ENCODE results near the gene FHDC1. TPM values are rescaled to one million over a fixed set of nuclear protein-coding genes. Genes with fewer than 3 reads are reported as not detected.

Gene FHDC1
- total and polyA plus RNA-seq, 9 donors = 0.30 to 4.0 (median 0.91) TPM

DNA sequence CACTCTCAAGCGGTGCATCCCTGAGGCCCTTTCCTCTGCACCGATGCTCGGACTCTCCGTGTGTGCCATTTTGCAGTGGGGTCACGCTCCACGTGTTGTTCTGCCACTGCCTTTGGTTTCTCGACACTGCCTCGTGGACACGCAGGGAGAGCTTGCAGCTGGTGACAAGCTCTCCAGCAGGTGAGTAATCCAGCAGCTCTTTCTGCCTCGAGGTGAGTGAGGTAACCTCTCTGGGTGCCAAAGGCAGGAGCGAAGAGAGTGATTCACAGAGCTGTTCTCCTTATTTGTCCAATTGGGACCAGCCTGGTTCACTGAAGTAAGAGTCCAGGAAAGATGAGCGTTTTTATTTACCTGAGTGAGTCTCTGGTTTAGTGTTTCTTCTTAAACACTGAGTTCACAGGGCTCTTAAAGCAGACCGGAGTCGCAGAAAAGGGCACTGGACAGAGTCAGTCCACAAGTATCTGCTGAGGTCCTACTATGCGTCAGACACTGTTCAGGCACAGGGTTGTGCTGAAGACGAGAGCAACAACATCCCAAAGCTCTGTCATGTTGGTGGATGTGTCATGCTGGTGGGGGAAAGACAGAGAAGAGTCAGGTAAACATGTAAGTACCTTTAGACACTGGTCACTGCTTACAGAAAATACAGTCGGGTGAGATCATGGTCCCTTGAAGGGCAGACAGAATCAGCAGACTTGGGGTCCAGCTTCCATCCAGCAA lies 61.8 kb downstream of the FHDC1 start:
- no peak overlapping the region for H3K4me3 ChIP-seq
- H3K27ac ChIP-seq = no peak overlapping the region
- no peaks in the 10 kb centered on the region for H3K9me3 ChIP-seq
- no peak for DNase-seq
- 83 to 85% (median 83%) methylated on average over 17 of the region's 17 CpGs for WGBS, 3 donors
- intact Hi-C loops (cut with DNase I) = no loop called here
- H3K27me3 ChIP-seq = no peaks in the 10 kb centered on the region
- H3K4me1 ChIP-seq (ENCODE audit: insufficient read depth) = no peaks in the 10 kb centered on the region
- no peaks in the 10 kb centered on the region for H3K36me3 ChIP-seq
- no peak for TF ChIP-seq EP300 (IDR thresholded peaks at IDR 0.05)
- TF ChIP-seq POLR2A (IDR thresholded peaks at IDR 0.05) = no peak
- TF ChIP-seq, protein P1, sequence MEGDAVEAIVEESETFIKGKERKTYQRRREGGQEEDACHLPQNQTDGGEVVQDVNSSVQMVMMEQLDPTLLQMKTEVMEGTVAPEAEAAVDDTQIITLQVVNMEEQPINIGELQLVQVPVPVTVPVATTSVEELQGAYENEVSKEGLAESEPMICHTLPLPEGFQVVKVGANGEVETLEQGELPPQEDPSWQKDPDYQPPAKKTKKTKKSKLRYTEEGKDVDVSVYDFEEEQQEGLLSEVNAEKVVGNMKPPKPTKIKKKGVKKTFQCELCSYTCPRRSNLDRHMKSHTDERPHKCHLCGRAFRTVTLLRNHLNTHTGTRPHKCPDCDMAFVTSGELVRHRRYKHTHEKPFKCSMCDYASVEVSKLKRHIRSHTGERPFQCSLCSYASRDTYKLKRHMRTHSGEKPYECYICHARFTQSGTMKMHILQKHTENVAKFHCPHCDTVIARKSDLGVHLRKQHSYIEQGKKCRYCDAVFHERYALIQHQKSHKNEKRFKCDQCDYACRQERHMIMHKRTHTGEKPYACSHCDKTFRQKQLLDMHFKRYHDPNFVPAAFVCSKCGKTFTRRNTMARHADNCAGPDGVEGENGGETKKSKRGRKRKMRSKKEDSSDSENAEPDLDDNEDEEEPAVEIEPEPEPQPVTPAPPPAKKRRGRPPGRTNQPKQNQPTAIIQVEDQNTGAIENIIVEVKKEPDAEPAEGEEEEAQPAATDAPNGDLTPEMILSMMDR (IDR thresholded peaks at IDR 0.05) = no peak

DNA sequence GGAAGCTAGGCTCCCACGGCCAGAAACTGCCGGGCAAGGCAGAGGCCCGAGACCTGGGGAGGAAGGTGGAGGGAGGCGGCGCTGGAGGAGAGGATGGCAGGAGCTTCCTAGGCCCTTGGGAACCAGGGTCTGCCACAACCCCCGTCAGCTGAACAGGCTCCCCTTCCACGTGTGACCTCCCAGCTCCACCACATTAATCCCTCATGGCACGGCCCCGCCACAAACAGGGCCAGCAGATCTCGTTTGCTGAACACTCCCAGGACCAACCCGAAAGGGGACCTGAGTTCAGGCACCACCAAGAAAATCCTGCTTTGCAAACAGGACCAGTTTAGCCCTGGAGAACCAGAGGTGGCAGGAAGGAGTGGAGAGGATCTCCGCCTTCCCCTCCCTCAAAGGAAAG lies 62.7 kb downstream of the FHDC1 start:
- intact Hi-C loops (cut with DNase I) = no loop called here
- H3K9me3 ChIP-seq = no peaks in the 10 kb centered on the region
- H3K27ac ChIP-seq = no peak overlapping the region
- no peaks in the 10 kb centered on the region for H3K27me3 ChIP-seq
- H3K36me3 ChIP-seq = no peaks in the 10 kb centered on the region
- H3K4me3 ChIP-seq = no peak overlapping the region
- H3K4me1 ChIP-seq (ENCODE audit: insufficient read depth) = no peaks in the 10 kb centered on the region
- DNase-seq = no peak
- WGBS, 3 donors = 87 to 91% (median 89%) methylated on average over 12 of the region's 12 CpGs
- TF ChIP-seq, protein P1 (IDR thresholded peaks at IDR 0.05) = no peak
- TF ChIP-seq EP300 (IDR thresholded peaks at IDR 0.05) = no peak
- TF ChIP-seq POLR2A (IDR thresholded peaks at IDR 0.05) = no peak

DNA sequence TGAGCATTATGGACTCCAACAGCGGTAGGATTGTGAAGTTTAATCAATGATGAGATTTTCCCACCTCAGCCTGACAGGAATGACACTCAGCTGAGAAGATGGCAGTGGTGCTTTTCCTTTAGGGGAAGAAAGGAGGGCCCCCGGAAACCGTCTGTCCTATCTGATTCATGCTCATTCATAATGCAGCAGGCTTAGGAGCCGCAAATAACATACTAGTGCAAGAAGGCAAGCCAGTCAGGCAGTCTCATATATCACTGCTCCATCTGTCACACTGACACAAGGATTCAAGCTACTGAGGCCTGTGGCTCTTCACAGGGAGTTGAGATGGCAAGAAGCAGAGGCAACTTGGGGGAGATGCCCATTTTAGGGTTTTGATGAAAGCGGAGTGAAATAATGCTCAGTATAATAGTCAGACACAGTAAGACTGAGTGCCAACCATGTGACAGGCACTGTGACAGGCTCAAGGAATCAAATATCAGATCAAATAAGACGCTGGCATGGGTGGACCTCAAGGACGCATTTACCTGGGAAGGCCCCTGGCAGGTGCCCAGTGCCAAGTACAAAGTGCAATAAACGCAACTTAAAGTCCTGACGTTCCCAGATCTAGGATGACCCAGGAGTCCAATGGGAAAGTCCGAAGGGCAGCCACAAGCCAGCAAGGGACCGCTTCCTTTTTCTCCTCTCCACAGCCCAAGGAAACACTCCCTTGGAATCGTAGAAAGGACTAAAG lies 63.4 kb downstream of the FHDC1 start:
- TF ChIP-seq, protein P1 (IDR thresholded peaks at IDR 0.05) = no peak
- TF ChIP-seq POLR2A (IDR thresholded peaks at IDR 0.05) (no peak), EP300 (IDR thresholded peaks at IDR 0.05) (no peak)
- 88 to 89% (median 88%) methylated on average over 12 of the region's 12 CpGs for WGBS, 3 donors
- H3K4me3 ChIP-seq = no peak overlapping the region
- no peak for DNase-seq
- H3K27me3 ChIP-seq = no peaks in the 10 kb centered on the region
- H3K36me3 ChIP-seq = no peaks in the 10 kb centered on the region
- no peaks in the 10 kb centered on the region for H3K9me3 ChIP-seq
- no peak overlapping the region for H3K27ac ChIP-seq
- intact Hi-C loops (cut with DNase I) = no loop called here
- H3K4me1 ChIP-seq (ENCODE audit: insufficient read depth) = no peaks in the 10 kb centered on the region

DNA sequence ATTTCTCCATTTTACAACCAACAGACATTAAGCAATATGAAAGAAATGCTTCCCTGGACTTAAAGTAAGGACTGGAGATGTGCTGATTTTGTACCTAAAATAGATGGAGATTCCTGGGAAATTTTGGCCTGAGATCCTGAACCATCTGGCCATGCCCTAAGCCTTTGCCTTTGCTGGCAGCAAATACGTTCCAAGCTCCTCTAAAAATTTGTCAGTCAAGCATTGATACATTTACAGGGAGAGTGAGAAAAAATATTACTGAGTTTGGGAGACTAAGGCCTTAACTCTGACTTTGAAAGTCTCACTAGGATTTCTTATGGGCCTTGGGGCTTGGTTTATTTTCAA lies 63.9 kb downstream of the FHDC1 start:
- WGBS, 3 donors = 68 to 74% (median 74%) methylated on average over 1 of the region's 1 CpG

More for the DNA sequence above, 63.9 kb downstream of the FHDC1 start:
- DNase-seq = no peak
- TF ChIP-seq POLR2A (IDR thresholded peaks at IDR 0.05) (no peak), EP300 (IDR thresholded peaks at IDR 0.05) (no peak)
- TF ChIP-seq, protein P1 (IDR thresholded peaks at IDR 0.05) = no peak
- H3K27ac ChIP-seq = no peak overlapping the region
- H3K4me1 ChIP-seq (ENCODE audit: insufficient read depth) = no peaks in the 10 kb centered on the region
- intact Hi-C loops (cut with DNase I) = no loop called here
- no peaks in the 10 kb centered on the region for H3K27me3 ChIP-seq
- H3K4me3 ChIP-seq = no peak overlapping the region
- H3K9me3 ChIP-seq = no peaks in the 10 kb centered on the region
- no peaks in the 10 kb centered on the region for H3K36me3 ChIP-seq
